ENCODE measurements around the gene DIPK1B.
A peak's percentile ranks its signal among the peaks of the same experiment; 100 is the strongest.

Gene DIPK1B

DNA sequence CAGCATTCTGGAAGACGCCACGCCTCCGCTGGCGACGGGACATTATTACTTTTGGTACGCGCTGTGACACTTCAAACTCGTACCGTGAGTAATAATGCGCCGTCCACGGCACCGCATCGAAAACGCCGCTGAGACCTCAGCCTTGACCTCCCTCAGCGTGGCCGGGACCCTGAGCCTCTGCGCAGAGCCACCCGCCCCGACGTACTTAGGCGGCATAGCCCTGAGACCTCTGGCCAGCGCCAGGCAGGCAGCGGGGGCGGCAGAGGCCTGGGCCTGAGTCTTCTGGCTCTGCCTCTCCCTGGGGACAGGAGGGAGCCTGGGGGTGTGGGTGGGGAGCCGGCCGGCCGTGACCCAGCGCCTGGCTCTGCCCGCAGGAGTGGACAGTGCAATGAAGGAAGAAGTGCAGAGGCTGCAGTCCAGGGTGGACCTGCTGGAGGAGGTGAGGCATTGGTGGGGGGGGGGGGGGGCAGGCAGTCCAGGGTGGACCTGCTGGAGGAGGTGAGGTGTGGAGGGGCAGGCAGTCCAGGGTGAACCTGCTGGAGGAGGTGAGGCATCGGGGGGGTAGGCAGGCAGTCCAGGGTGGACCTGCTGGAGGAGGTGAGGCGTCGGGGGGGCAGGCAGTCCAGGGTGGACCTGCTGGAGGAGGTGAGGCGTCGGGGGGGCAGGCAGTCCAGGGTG is 41.7 kb upstream of the DIPK1B start:
- POLR2A ChIA-PET (ENCODE audit: low non-redundant PET), result no interaction called here
- DNase-seq (ENCODE audit: low spot score), result no peak
- CTCF ChIA-PET, result interaction anchor here (0.6 to 3.3 kb wide), 15 partner anchors 8 to 229 kb away, joined by 3 to 36 read pairs (median 8); partner anchors contain the start of gene EGFL7
- TF ChIP-seq CTCF (conservative IDR thresholded peaks at IDR 0.05; ENCODE audit: low read depth), result no peak
- H3K27ac ChIP-seq, result no peak overlapping the region

DNA sequence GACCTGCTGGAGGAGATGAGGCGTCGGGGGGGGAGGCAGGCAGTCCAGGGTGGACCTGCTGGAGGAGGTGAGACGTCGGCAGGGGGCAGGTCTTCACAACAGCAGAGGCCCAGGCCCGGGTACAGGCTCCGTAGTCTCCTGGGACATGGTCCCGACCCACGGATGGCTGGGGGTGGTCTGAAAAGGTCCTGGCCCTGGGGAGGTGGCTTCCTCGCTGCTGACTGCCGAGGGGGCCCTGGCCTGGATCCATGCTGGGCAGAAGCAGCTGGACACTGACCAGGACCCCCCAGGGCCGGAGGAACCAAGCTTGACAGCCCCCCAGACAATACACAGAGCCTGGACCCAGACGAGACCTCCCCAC is 41.1 kb upstream of the DIPK1B start:
- CTCF ChIA-PET, result interaction anchor here (0.5 to 3.3 kb wide), 35 partner anchors 9 to 835 kb away, joined by 3 to 36 read pairs (median 4); partner anchors contain the start of gene EGFL7
- POLR2A ChIA-PET (ENCODE audit: low non-redundant PET), result no interaction called here
- H3K27ac ChIP-seq, result no peak overlapping the region

DNA sequence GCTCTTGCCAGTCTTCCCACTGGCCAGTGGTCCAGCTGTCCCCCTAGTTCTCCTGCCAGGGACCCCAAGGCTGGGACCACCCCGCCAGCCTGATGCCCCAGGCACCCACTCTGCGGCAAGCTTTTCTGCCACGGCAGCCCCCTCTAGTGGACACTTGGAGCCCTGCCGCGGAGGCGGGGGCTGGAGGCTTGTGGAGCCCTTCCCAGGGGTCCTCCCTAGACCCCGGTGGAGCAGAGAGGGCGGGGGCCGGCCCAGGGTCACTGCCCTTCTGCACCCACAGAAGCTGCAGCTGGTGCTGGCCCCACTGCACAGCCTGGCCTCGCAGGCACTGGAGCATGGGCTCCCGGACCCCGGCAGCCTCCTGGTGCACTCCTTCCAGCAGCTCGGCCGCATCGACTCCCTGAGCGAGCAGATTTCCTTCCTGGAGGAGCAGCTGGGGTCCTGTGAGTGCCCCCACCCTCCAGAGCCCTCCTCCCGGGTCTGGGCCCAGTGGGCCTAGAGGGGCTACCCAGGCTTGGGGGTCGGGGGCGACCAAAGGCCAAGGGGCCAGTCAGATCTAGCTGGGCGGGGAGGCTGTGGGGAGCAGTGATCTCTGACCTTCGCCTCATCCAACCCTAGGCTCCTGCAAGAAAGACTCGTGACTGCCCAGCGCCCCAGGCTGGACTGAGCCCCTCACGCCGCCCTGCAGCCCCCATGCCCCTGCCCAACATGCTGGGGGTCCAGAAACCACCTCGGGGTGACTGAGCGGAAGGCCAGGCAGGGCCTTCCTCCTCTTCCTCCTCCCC is 40.5 kb upstream of the DIPK1B start:
- TF ChIP-seq CTCF (conservative IDR thresholded peaks at IDR 0.05; ENCODE audit: low read depth), result peak; percentile 99
- ChIA-PET POLR2A (ENCODE audit: low non-redundant PET) (no interaction called here), CTCF (interaction anchor here (0.5 to 3.3 kb wide), 40 partner anchors 9 to 834 kb away, joined by 3 to 36 read pairs (median 4); partner anchors contain the start of gene EGFL7)
- DNase-seq (ENCODE audit: low spot score), result peak; percentile 72
- peak overlapping the region; percentile 38 for H3K27ac ChIP-seq

More for the DNA sequence above, 41.1 kb upstream of the DIPK1B start:
- TF ChIP-seq CTCF (conservative IDR thresholded peaks at IDR 0.05; ENCODE audit: low read depth), result no peak
- DNase-seq (ENCODE audit: low spot score), result no peak

DNA sequence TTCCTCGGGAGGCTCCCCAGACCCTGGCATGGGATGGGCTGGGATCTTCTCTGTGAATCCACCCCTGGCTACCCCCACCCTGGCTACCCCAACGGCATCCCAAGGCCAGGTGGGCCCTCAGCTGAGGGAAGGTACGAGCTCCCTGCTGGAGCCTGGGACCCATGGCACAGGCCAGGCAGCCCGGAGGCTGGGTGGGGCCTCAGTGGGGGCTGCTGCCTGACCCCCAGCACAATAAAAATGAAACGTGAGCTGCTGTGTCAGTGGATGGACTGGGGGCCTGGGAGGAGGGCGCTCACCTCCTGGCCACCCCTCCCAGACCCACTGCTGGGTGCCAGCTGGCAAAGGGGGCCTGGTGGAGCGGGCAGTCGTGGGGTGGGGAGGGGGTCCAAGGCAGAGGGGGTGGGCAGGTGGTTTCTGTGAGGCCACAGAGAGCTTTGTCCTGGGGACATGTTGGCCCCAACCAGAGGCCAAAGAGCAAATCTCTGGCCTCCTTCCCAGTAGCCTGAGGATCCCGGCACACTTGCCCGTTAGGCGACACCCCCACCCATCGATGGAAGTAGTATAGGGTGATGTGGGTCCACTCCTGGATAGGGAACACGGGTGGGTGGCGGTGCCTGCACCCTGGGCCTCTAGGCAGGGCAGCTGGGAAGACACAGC is 39.8 kb upstream of the DIPK1B start:
- peak overlapping the region; percentile 38 for H3K27ac ChIP-seq
- TF ChIP-seq CTCF (conservative IDR thresholded peaks at IDR 0.05; ENCODE audit: low read depth), result no peak
- no peak for DNase-seq (ENCODE audit: low spot score)
- CTCF ChIA-PET, result interaction anchor here (0.6 to 3.3 kb wide), 19 partner anchors 10 to 231 kb away, joined by 3 to 36 read pairs (median 5); partner anchors contain the start of gene EGFL7
- POLR2A ChIA-PET (ENCODE audit: low non-redundant PET), result no interaction called here

GRCh38 chr9:136673088-136673974 is 39.0 kb upstream of the DIPK1B start:
- ChIA-PET CTCF (interaction anchor here (0.6 to 3.3 kb wide), 11 partner anchors 9 to 296 kb away, joined by 3 to 36 read pairs (median 18); partner anchors contain the start of gene EGFL7), POLR2A (ENCODE audit: low non-redundant PET) (no interaction called here)
- DNase-seq (ENCODE audit: low spot score), result no peak
- no peak for TF ChIP-seq CTCF (conservative IDR thresholded peaks at IDR 0.05; ENCODE audit: low read depth)
- peak overlapping the region; percentile 38 for H3K27ac ChIP-seq

All from RWPE1 (cell line).